CD4-positive, alpha-beta T cell (primary cell): ENCODE measurements around the gene HES5. TPM values are rescaled to one million over a fixed set of nuclear protein-coding genes. Genes with fewer than 3 reads are reported as not detected.
A peak's percentile ranks its signal among the peaks of the same experiment; 100 is the strongest.

Experiments
- ATAC-seq: fragments of 200-7000 bp; cut with Tn5 transposase; one replicate; pipeline ENCODE4 v1.10.0; 2022; ENCODE audit warnings: mild to moderate bottlenecking; ENCODE audit not compliant: poor library complexity
- CTCF ChIA-PET: fragments of 350-600 bp; sonication (Branson Sonifier 250); formaldehyde crosslinking; loops from one replicate; lab custom pipeline; 2021; ENCODE audit warnings: antibody characterized with exemption, inconsistent platforms; lab: Charles Lee
- POLR2A ChIA-PET: fragments of 350-600 bp; sonication (Branson Sonifier 250); formaldehyde crosslinking; loops from one replicate; lab custom pipeline; 2021; ENCODE audit warnings: antibody characterized with exemption, inconsistent platforms; lab: Charles Lee
- DNase-seq, 14 experiments: peaks; one replicate each; pipeline ENCODE4 v3.0.0-alpha.2; 2013 to 2020; ENCODE audit warnings: mixed read lengths in 2 of 14
- H3K27ac ChIP-seq, 2 donors: one replicate each; pipeline versions ENCODE4 v1.5.1 to v1.7.0; 2013; ENCODE audit warnings: low read length in 2 of 2, low read depth in 1 of 2, mild to moderate bottlenecking in 1 of 2
- H3K27me3 ChIP-seq, 2 experiments: 1 replicate in 1 of 2; 2 replicates in 1 of 2; pipeline versions ENCODE4 v1.6.1 to v1.7.0; 2013; ENCODE audit warnings: low read length in 2 of 2, control low read depth in 1 of 2, mild to moderate bottlenecking in 1 of 2, moderate library complexity in 1 of 2; ENCODE audit not compliant: insufficient read depth in 2 of 2, control insufficient read depth in 1 of 2
- H3K36me3 ChIP-seq: one replicate; pipeline ENCODE4 v1.6.1; 2013; ENCODE audit warnings: low read length, control low read depth; ENCODE audit not compliant: insufficient read depth
- H3K4me1 ChIP-seq: one replicate; pipeline ENCODE4 v1.6.1; 2013; ENCODE audit warnings: low read length, control low read depth; ENCODE audit not compliant: insufficient read depth
- H3K4me3 ChIP-seq: one replicate; pipeline ENCODE4 v1.5.1; 2013; ENCODE audit warnings: mild to moderate bottlenecking, low read length, moderate library complexity
- H3K9me3 ChIP-seq, 2 experiments: 1 replicate in 1 of 2; 2 replicates in 1 of 2; pipeline versions ENCODE4 v1.6.1 to v1.7.0; 2013; ENCODE audit warnings: low read length in 2 of 2, mild to moderate bottlenecking in 2 of 2, control low read depth in 1 of 2, moderate library complexity in 1 of 2; ENCODE audit not compliant: control insufficient read depth in 1 of 2, insufficient read depth in 1 of 2
- H3K27ac Mint-ChIP-seq: one replicate; pipeline ENCODE4 v1.8.0; 2020; ENCODE audit warnings: mixed read lengths
- H3K27me3 Mint-ChIP-seq: one replicate; pipeline ENCODE4 v1.8.0; 2021; ENCODE audit warnings: mixed read lengths
- H3K36me3 Mint-ChIP-seq: one replicate; pipeline ENCODE4 v1.8.0; 2021; ENCODE audit warnings: low read depth, mixed read lengths
- H3K4me1 Mint-ChIP-seq: one replicate; pipeline ENCODE4 v1.8.0; 2021; ENCODE audit warnings: low read depth, mixed read lengths
- H3K4me3 Mint-ChIP-seq: one replicate; pipeline ENCODE4 v1.8.0; 2020; ENCODE audit warnings: mild to moderate bottlenecking, mixed read lengths
- H3K9me3 Mint-ChIP-seq: one replicate; pipeline ENCODE4 v1.8.0; 2020; ENCODE audit warnings: mixed read lengths
- intact Hi-C, 2 experiments: fragments of 100-400 bp; cut with DNase I in 1 of 2; cut with micrococcal nuclease in 1 of 2; formaldehyde crosslinking; loops; one replicate each; pipeline versions ENCODE4 v1.15.1 to v1.9.0; 2023 to 2025; cut with DNase I, micrococcal nuclease
- total RNA-seq, 174 experiments: library from RNA in 2 of 174; stranded (reverse) in 2 of 174; gene quantifications; one replicate each; pipeline ENCODE4 v1.2.3 and lab custom pipeline; 2021 to 2026
- TF ChIP-seq, protein P1 (sequence below): fragments of 200-600 bp; IDR thresholded peaks from one replicate; pipeline ENCODE4 v1.8.0; 2022; ENCODE audit warnings: antibody characterized with exemption, mild to moderate bottlenecking

HES5 gene
- total RNA-seq, 2 experiments from 2014 or later: not detected

DNA sequence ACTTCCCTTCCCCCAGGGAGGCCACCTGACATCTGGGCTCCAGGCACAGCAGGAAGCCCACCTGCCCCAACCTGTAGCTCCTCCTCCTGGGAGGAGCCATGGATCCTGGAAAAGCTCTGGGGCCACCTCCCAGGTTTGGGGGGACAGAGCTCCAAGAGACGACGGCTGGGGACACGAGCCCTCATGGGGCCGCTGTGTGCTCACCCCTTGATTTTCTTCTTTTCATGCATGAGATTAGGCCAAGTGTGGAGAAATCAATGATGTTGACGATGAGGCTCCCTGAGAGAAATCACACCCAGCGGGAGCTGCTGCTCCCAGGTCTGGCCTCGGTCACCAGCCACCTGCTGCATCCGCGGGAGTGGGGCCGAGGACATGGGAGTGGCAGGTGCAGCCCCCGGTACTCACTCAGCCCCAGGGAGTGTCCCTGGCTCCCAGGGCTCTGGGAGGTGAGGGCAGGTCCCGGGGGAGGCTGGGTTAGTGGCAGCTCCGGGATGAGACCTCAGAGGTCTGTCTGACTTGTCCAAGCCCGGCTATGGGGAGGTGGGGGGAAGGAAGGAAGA is 34.8 kb upstream of the HES5 start:
- POLR2A ChIA-PET: interaction anchor here (1.0 to 3.0 kb wide), 3 partner anchors 9 to 149 kb away, joined by 3 to 20 read pairs (median 7); partner anchors contain the start of gene TNFRSF14
- TF ChIP-seq, protein P1, sequence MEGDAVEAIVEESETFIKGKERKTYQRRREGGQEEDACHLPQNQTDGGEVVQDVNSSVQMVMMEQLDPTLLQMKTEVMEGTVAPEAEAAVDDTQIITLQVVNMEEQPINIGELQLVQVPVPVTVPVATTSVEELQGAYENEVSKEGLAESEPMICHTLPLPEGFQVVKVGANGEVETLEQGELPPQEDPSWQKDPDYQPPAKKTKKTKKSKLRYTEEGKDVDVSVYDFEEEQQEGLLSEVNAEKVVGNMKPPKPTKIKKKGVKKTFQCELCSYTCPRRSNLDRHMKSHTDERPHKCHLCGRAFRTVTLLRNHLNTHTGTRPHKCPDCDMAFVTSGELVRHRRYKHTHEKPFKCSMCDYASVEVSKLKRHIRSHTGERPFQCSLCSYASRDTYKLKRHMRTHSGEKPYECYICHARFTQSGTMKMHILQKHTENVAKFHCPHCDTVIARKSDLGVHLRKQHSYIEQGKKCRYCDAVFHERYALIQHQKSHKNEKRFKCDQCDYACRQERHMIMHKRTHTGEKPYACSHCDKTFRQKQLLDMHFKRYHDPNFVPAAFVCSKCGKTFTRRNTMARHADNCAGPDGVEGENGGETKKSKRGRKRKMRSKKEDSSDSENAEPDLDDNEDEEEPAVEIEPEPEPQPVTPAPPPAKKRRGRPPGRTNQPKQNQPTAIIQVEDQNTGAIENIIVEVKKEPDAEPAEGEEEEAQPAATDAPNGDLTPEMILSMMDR: no peak
- CTCF ChIA-PET: interaction anchor here (0.7 to 1.4 kb wide), 2 partner anchors 8 to 10 kb away, joined by 3 read pairs; partner anchors contain the start of gene TNFRSF14
- Histone ChIP-seq H3K36me3 (peaks cover 36% of the 10 kb centered on the region), H3K9me3 (no peaks in the 10 kb centered on the region), H3K4me3 (no peak overlapping the region), H3K4me1 (peaks cover 15% of the 10 kb centered on the region), H3K27me3 (no peaks in the 10 kb centered on the region), H3K27ac (peak overlapping the region in 1 of 2 donors; percentile 21)
- H3K27ac Mint-ChIP-seq: no peak overlapping the region
- peaks cover 20% of the 10 kb centered on the region for H3K36me3 Mint-ChIP-seq
- ATAC-seq (no peak), DNase-seq (no peak)
- no peaks in the 10 kb centered on the region for H3K9me3 Mint-ChIP-seq
- intact Hi-C loops: no loop called here
- no peaks in the 10 kb centered on the region for H3K27me3 Mint-ChIP-seq
- H3K4me3 Mint-ChIP-seq: no peak overlapping the region
- peaks cover 5% of the 10 kb centered on the region for H3K4me1 Mint-ChIP-seq

DNA sequence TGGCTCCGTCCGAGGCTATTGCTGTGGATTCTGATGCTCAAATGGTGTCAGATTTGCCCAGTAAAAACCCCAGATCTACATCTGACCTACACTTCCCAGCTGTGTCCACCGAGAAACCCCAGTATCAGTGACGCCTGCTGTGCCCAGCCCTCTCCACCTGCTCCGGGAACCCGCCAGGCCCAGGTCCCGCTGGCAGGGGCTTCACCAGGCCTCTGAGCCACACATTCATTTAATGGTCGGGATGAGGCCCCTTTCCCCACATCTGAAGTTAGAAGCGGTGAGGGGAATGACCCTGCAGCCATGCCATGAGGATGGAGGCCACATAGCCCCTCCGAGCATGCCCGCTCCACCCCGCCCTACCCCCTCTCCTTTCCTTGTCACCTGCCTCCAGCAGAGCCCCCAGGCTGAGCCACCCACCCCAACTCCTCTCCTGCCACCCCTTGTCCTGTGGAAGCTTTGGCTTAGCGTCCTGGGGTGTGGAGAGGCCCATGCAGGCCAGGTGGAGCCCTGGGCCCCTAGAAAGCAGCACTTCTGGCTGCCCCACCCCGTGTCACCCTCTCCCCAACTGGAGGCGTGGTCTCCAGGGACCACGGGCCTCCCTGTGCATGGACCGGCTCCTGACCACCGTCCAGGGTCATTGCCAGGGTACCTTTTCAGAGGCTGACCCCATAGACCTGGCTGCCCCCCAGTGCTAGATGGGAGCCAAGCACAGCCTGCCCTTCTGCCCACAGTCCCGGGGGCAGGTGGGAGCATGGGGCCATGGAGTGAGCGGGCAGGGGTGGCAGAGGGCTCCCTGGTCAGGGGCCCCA is 34.1 kb upstream of the HES5 start:
- Mint-ChIP-seq H3K4me1 (peaks cover 5% of the 10 kb centered on the region), H3K27me3 (no peaks in the 10 kb centered on the region), H3K36me3 (peaks cover 20% of the 10 kb centered on the region), H3K9me3 (no peaks in the 10 kb centered on the region), H3K4me3 (no peak overlapping the region), H3K27ac (peak overlapping the region; percentile 33)
- H3K4me1 ChIP-seq: peaks cover 22% of the 10 kb centered on the region
- peak overlapping the region in 1 of 2 donors; percentile 21 for H3K27ac ChIP-seq
- TF ChIP-seq, protein P1: no peak
- ATAC-seq (no peak), DNase-seq (no peak)
- H3K9me3 ChIP-seq: no peaks in the 10 kb centered on the region
- ChIA-PET CTCF (interaction anchor here (1.4 kb wide), 1 partner anchor 9 kb away, joined by 3 read pairs; no protein-coding TSS in a partner anchor), POLR2A (interaction anchor here (1.0 to 3.0 kb wide), 3 partner anchors 8 to 148 kb away, joined by 3 to 20 read pairs (median 7); partner anchors contain the start of gene TNFRSF14)
- intact Hi-C loops: no loop called here
- no peak overlapping the region for H3K4me3 ChIP-seq
- H3K36me3 ChIP-seq: peaks cover 43% of the 10 kb centered on the region
- H3K27me3 ChIP-seq: no peaks in the 10 kb centered on the region

DNA sequence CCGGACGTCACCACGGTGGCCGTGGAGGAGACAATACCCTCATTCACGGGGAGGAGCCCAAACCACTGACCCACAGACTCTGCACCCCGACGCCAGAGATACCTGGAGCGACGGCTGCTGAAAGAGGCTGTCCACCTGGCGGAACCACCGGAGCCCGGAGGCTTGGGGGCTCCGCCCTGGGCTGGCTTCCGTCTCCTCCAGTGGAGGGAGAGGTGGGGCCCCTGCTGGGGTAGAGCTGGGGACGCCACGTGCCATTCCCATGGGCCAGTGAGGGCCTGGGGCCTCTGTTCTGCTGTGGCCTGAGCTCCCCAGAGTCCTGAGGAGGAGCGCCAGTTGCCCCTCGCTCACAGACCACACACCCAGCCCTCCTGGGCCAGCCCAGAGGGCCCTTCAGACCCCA is 33.1 kb upstream of the HES5 start:
- TF ChIP-seq, protein P1: no peak
- H3K4me3 ChIP-seq: no peak overlapping the region
- Mint-ChIP-seq H3K4me3 (no peak overlapping the region), H3K9me3 (no peaks in the 10 kb centered on the region), H3K27me3 (no peaks in the 10 kb centered on the region), H3K36me3 (peaks cover 27% of the 10 kb centered on the region), H3K27ac (peak overlapping the region; percentile 33), H3K4me1 (peaks cover 5% of the 10 kb centered on the region)
- intact Hi-C loops: no loop called here
- POLR2A ChIA-PET: interaction anchor here (3.0 kb wide), 1 partner anchor 21 kb away, joined by 20 read pairs; no protein-coding TSS in a partner anchor
- DNase-seq (no peak), ATAC-seq (no peak)
- CTCF ChIA-PET: no interaction called here
- peaks cover 32% of the 10 kb centered on the region for H3K4me1 ChIP-seq
- no peaks in the 10 kb centered on the region for H3K27me3 ChIP-seq
- no peak overlapping the region for H3K27ac ChIP-seq
- peaks cover 53% of the 10 kb centered on the region for H3K36me3 ChIP-seq
- H3K9me3 ChIP-seq: no peaks in the 10 kb centered on the region
